Activated CD4-positive, alpha-beta T cell treated with anti-CD3 and anti-CD28 coated beads, Interleukin-2, amount 10 ng/mL, durations not matched to agents 24 days and 14 days (primary cell): Measurements from ENCODE around the gene KLK10. TPM values are rescaled to one million over a fixed set of nuclear protein-coding genes. Genes with fewer than 3 reads are reported as not detected.

Experiments
- DNase-seq: peaks from one replicate; pipeline ENCODE4 v3.0.0; 2022
- H3K27ac Mint-ChIP-seq: one replicate; pipeline ENCODE4 v1.8.0; 2022; ENCODE audit warnings: mild to moderate bottlenecking, mixed read lengths
- H3K27me3 Mint-ChIP-seq: one replicate; pipeline ENCODE4 v1.8.0; 2022; ENCODE audit warnings: mixed read lengths
- H3K36me3 Mint-ChIP-seq: one replicate; pipeline ENCODE4 v1.8.0; 2022; ENCODE audit warnings: low read depth, mild to moderate bottlenecking, mixed read lengths
- H3K4me1 Mint-ChIP-seq: one replicate; pipeline ENCODE4 v1.8.0; 2021; ENCODE audit warnings: mixed read lengths
- H3K4me3 Mint-ChIP-seq: one replicate; pipeline ENCODE4 v1.8.0; 2022; ENCODE audit warnings: mild to moderate bottlenecking, moderate library complexity, mixed read lengths
- H3K9me3 Mint-ChIP-seq: one replicate; pipeline ENCODE4 v1.8.0; 2021; ENCODE audit warnings: mixed read lengths
- intact Hi-C: fragments of 100-400 bp; cut with micrococcal nuclease; formaldehyde crosslinking; loops from one replicate; pipeline ENCODE4 v1.15.1; 2023
- total RNA-seq: library from RNA; stranded (reverse); gene quantifications from 2 replicates; pipeline ENCODE4 v1.2.3, GENCODE V29; 2022

KLK10 gene
- total RNA-seq, 1 donor from 2014 or later = not detected

DNA sequence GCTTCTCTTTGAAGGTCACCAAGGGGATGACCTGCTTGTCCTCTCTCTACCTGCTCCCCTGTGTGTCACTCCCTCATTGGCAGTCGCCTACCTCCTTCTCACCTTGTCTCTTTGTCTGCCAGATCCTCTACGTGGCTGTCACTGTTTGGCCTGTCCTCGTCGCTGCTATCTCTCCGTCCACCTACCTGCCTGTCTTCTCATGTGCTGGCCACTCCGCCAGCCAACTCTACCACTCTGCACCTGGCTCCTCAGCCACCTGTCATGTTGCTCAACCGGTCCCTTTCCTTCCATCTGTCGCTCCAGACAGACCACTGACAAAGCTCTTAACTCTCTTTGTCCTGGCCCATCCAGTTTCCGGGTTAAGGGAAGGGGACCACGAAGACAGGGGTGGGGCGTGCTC, 15.2 kb upstream of the KLK10 start, which contains the start of gene KLK12:
Gene KLK12 (minus strand): TSS at position 299 of the 400 bp plus-strand sequence. CDS start 381 bp downstream, outside the sequence.
- no peaks in the 10 kb centered on the region for H3K4me1 Mint-ChIP-seq
- no peaks in the 10 kb centered on the region for H3K36me3 Mint-ChIP-seq
- H3K27ac Mint-ChIP-seq = no peak within 1 kb of the TSS
- H3K27me3 Mint-ChIP-seq = no peaks in the 10 kb centered on the region
- no peaks in the 10 kb centered on the region for H3K9me3 Mint-ChIP-seq
- DNase-seq = no peak
- intact Hi-C loops = no loop called here
- H3K4me3 Mint-ChIP-seq = no peak within 1 kb of the TSS

DNA sequence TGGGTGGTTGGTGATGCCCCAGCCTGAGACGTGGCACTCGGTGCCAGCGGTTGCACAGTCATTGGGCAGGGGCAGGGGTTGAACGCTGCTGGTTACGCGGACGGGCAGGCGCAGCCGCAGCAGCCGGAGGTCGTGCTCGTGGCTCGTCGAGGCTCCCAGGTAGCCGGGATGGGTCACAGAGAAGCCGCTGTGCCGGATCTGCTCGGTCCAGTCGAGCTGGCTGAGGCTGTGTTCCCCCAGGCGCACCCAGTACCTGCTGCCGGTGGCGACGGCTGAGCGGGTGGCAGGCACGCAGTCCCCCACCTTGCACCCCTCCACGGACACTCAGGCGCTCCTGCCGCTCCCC, 12.3 kb upstream of the KLK10 start:
- peaks cover 3% of the 10 kb centered on the region for H3K27me3 Mint-ChIP-seq
- H3K27ac Mint-ChIP-seq = no peak overlapping the region
- no peaks in the 10 kb centered on the region for H3K36me3 Mint-ChIP-seq
- intact Hi-C loops = no loop called here
- H3K9me3 Mint-ChIP-seq = no peaks in the 10 kb centered on the region
- no peak overlapping the region for H3K4me3 Mint-ChIP-seq
- DNase-seq = no peak
- no peaks in the 10 kb centered on the region for H3K4me1 Mint-ChIP-seq

- no peaks in the 10 kb centered on the region for H3K36me3 Mint-ChIP-seq
- no peaks in the 10 kb centered on the region for H3K4me1 Mint-ChIP-seq
- no peaks in the 10 kb centered on the region for H3K9me3 Mint-ChIP-seq
- H3K27me3 Mint-ChIP-seq = peaks cover 3% of the 10 kb centered on the region
- intact Hi-C loops = no loop called here
- H3K4me3 Mint-ChIP-seq = no peak overlapping the region
- DNase-seq = no peak
- no peak overlapping the region for H3K27ac Mint-ChIP-seq
Measured at GRCh38 chr19:51031220-51031879, 11.8 kb upstream of the KLK10 start.

DNA sequence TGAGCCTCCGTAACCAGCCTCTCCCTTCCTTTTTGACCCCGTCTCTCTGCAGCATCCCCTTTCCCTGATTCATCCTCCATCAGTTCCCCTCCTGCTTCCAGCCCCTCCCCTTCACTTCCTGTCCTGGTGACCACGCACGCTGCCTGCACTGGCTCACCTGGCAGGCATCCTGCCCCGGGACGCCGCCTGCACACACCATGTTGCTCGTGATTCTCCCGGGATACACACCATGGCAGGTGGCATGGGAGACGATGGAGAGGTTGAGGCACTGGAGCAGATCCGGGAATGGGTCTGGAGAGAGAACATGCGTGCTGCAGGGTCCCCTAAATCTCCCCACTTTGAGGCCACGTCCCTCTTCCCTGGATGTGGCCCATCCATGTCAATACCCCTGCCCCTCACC, 11.1 kb upstream of the KLK10 start:
- no peaks in the 10 kb centered on the region for H3K9me3 Mint-ChIP-seq
- H3K36me3 Mint-ChIP-seq = no peaks in the 10 kb centered on the region
- no peaks in the 10 kb centered on the region for H3K4me1 Mint-ChIP-seq
- no peak overlapping the region for H3K4me3 Mint-ChIP-seq
- H3K27me3 Mint-ChIP-seq = peaks cover 3% of the 10 kb centered on the region
- no peak overlapping the region for H3K27ac Mint-ChIP-seq
- intact Hi-C loops = no loop called here
- no peak for DNase-seq

- intact Hi-C loops = no loop called here
- no peak for DNase-seq
- peaks cover 3% of the 10 kb centered on the region for H3K27me3 Mint-ChIP-seq
- H3K4me3 Mint-ChIP-seq = no peak overlapping the region
- H3K27ac Mint-ChIP-seq = no peak overlapping the region
- H3K36me3 Mint-ChIP-seq = no peaks in the 10 kb centered on the region
- no peaks in the 10 kb centered on the region for H3K9me3 Mint-ChIP-seq
- H3K4me1 Mint-ChIP-seq = no peaks in the 10 kb centered on the region
Measured at GRCh38 chr19:51029718-51030117, 10.2 kb upstream of the KLK10 start.

- Mint-ChIP-seq H3K36me3 (no peaks in the 10 kb centered on the region), H3K27me3 (peaks cover 3% of the 10 kb centered on the region), H3K27ac (no peak overlapping the region), H3K9me3 (no peaks in the 10 kb centered on the region), H3K4me1 (no peaks in the 10 kb centered on the region), H3K4me3 (no peak overlapping the region)
- DNase-seq = no peak
- intact Hi-C loops = no loop called here
Measured at GRCh38 chr19:51027873-51028272, 8.4 kb upstream of the KLK10 start.

GRCh38 chr19:51027126-51027806, 7.8 kb upstream of the KLK10 start:
- intact Hi-C loops = no loop called here
- H3K27me3 Mint-ChIP-seq = peaks cover 5% of the 10 kb centered on the region
- no peak overlapping the region for H3K4me3 Mint-ChIP-seq
- no peak overlapping the region for H3K27ac Mint-ChIP-seq
- no peak for DNase-seq
- no peaks in the 10 kb centered on the region for H3K9me3 Mint-ChIP-seq
- no peaks in the 10 kb centered on the region for H3K4me1 Mint-ChIP-seq
- H3K36me3 Mint-ChIP-seq = no peaks in the 10 kb centered on the region

GRCh38 chr19:51026554-51026831, 7.0 kb upstream of the KLK10 start, which contains the start of gene KLK11:
Gene KLK11 (minus strand): TSS chr19:51026616. CDS start chr19:51025631, 985 bp downstream.
- DNase-seq = no peak
- Mint-ChIP-seq H3K36me3 (no peaks in the 10 kb centered on the region), H3K4me1 (no peaks in the 10 kb centered on the region), H3K4me3 (no peak within 1 kb of the TSS), H3K27ac (no peak within 1 kb of the TSS), H3K27me3 (peaks cover 6% of the 10 kb centered on the region), H3K9me3 (no peaks in the 10 kb centered on the region)
- intact Hi-C loops = no loop called here

GRCh38 chr19:51025809-51026553, 6.5 kb upstream of the KLK10 start:
- H3K36me3 Mint-ChIP-seq = no peaks in the 10 kb centered on the region
- peaks cover 8% of the 10 kb centered on the region for H3K27me3 Mint-ChIP-seq
- intact Hi-C loops = no loop called here
- no peak for DNase-seq
- no peak overlapping the region for H3K27ac Mint-ChIP-seq
- no peaks in the 10 kb centered on the region for H3K4me1 Mint-ChIP-seq
- H3K9me3 Mint-ChIP-seq = no peaks in the 10 kb centered on the region
- no peak overlapping the region for H3K4me3 Mint-ChIP-seq

DNA sequence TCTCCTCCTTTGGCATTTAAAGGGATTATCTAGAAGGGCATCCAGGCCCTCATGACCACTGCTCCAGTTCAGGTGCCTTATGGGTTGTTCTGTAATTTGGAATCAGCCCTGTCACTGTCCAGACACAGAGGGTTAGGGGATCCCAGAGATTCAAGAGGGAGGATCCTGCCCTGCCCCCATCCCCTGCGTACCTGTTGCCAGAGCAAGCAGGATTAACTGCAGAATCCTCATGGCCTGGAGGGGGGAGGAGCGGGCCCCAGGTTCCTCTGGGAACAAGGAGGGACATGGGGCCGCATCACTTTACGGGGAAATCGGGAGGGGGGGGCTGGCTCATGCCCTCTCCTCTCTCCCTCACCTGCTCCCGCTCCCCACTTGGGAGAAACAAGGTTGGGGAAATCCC, 5.9 kb upstream of the KLK10 start:
- Mint-ChIP-seq H3K27ac (no peak overlapping the region), H3K36me3 (no peaks in the 10 kb centered on the region), H3K4me1 (no peaks in the 10 kb centered on the region), H3K4me3 (no peak overlapping the region), H3K9me3 (no peaks in the 10 kb centered on the region), H3K27me3 (peaks cover 9% of the 10 kb centered on the region)
- intact Hi-C loops = no loop called here
- no peak for DNase-seq

DNA sequence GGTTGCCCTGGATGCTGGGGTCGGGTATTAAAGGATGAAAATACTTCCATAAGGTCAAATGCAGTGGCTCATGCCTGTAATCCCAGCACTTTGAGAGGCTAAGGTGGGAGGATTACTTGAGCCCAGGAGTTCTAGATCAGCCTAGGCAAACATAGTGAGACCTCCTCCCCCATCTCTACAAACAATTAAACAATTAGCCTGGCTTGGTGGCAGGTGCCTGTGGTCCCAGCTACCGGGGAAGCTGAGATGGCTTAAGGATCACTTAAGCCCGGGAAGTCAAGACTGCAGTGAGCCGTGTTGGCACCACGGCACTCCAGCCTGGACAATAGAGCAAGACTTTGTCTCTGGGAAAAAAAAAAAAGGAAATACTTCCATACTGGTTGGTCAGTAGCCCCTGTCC, 5.4 kb upstream of the KLK10 start:
- peaks cover 14% of the 10 kb centered on the region for H3K27me3 Mint-ChIP-seq
- no peak for DNase-seq
- H3K27ac Mint-ChIP-seq = no peak overlapping the region
- no peaks in the 10 kb centered on the region for H3K36me3 Mint-ChIP-seq
- no peak overlapping the region for H3K4me3 Mint-ChIP-seq
- H3K4me1 Mint-ChIP-seq = peaks cover 1% of the 10 kb centered on the region
- H3K9me3 Mint-ChIP-seq = no peaks in the 10 kb centered on the region
- intact Hi-C loops = loop anchor here (5.0 kb wide), 1 partner anchor 67 kb away; no protein-coding TSS in a partner anchor

GRCh38 chr19:51023946-51024345, 4.4 kb upstream of the KLK10 start:
- Mint-ChIP-seq H3K27ac (no peak overlapping the region), H3K9me3 (no peaks in the 10 kb centered on the region), H3K36me3 (no peaks in the 10 kb centered on the region), H3K27me3 (peaks cover 22% of the 10 kb centered on the region), H3K4me1 (peaks cover 3% of the 10 kb centered on the region), H3K4me3 (no peak overlapping the region)
- DNase-seq = no peak
- intact Hi-C loops = loop anchor here (5.0 kb wide), 1 partner anchor 68 kb away; no protein-coding TSS in a partner anchor

DNA sequence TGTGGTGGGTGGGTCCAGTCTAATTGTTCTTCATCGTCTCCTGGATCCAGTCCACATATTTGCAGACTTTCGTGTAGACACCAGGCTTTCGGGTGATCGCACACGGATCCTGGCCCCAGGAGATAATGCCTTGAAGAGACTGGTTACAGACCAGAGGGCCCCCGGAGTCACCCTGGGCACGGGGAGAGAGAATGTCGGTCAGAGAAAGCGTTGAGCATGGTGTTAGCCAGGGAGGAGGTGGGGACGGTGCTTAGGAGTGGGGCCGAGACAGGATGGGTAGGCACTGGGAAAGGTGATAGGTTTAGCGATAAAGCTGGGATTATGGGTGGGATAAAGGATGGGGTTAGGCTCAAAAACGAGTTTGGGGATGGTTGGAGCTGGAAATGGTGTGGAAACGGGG, 3.0 kb upstream of the KLK10 start:
- H3K4me3 Mint-ChIP-seq = no peak overlapping the region
- H3K27me3 Mint-ChIP-seq = peaks cover 30% of the 10 kb centered on the region
- H3K36me3 Mint-ChIP-seq = no peaks in the 10 kb centered on the region
- no peak for DNase-seq
- intact Hi-C loops = loop anchor here (5.0 kb wide), 1 partner anchor 70 kb away; no protein-coding TSS in a partner anchor
- peaks cover 8% of the 10 kb centered on the region for H3K4me1 Mint-ChIP-seq
- H3K27ac Mint-ChIP-seq = no peak overlapping the region
- H3K9me3 Mint-ChIP-seq = no peaks in the 10 kb centered on the region

- Mint-ChIP-seq H3K27ac (no peak overlapping the region), H3K4me1 (peaks cover 12% of the 10 kb centered on the region), H3K9me3 (no peaks in the 10 kb centered on the region), H3K27me3 (peaks cover 40% of the 10 kb centered on the region), H3K36me3 (peaks cover 3% of the 10 kb centered on the region), H3K4me3 (no peak overlapping the region)
- peak; percentile 60 for DNase-seq
- intact Hi-C loops = loop anchor here (5.0 kb wide), 1 partner anchor 71 kb away; no protein-coding TSS in a partner anchor
Measured at GRCh38 chr19:51020988-51021651, 1.6 kb upstream of the KLK10 start.
